Activated T-cell treated with anti-CD3 and anti-CD28 coated beads, Interleukin-2, amount 50 U/mL, for 1 hour (primary cell): ENCODE data around the gene FOXA1.

Experiments
- DNase-seq: peaks from one replicate; pipeline ENCODE4 v3.0.0-alpha.2; 2020

The FOXA1 gene

GRCh38 chr14:37601865-37602264 lies 6.8 kb upstream of the FOXA1 start:
- DNase-seq, result no peak

GRCh38 chr14:37600880-37601741 lies 6.1 kb upstream of the FOXA1 start:
- DNase-seq, result no peak

- DNase-seq, result no peak
These were observed 4.7 kb upstream of the FOXA1 start for GRCh38 chr14:37599507-37600368.

DNA sequence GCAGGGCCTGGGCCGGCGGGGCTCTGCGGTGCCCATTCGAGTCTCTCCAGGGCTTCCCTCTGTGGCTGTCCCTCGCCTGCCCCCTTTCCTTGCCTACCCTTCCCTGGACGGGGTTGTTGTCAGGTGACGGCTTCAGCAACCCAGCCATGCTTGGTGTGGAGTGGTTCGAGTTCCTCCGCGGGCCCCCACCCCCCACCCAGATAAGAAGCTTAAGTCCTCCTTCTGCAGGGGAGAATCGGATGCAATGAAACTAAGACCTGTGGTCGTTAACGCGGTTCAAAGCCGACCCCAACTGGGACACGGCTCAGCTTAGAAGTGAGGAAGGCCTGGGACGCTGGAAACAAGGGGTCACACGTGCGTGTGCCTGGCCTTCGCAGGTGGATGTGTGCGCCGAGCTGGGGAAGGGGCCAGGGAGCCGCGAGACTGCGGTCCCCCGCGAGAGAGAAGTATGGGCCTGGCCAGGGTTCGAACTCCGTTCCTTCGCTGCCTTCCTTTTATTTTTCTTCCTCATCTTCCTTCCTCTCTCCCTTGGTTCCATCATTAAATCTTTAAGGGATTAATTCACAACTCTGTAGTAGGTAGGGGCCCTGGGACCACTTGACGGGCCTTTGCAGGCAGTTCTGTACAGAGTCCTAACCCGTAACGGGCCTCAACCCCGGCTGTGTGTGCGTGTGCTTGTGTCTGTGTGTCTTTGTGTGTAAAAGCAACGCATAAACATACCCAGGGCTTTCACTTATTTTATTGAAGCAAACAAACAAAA lies 3.9 kb upstream of the FOXA1 start:
- DNase-seq, result no peak

GRCh38 chr14:37597914-37598746 lies 3.1 kb upstream of the FOXA1 start:
- DNase-seq, result no peak

GRCh38 chr14:37597538-37597913 lies 2.5 kb upstream of the FOXA1 start:
- DNase-seq, result no peak

DNA sequence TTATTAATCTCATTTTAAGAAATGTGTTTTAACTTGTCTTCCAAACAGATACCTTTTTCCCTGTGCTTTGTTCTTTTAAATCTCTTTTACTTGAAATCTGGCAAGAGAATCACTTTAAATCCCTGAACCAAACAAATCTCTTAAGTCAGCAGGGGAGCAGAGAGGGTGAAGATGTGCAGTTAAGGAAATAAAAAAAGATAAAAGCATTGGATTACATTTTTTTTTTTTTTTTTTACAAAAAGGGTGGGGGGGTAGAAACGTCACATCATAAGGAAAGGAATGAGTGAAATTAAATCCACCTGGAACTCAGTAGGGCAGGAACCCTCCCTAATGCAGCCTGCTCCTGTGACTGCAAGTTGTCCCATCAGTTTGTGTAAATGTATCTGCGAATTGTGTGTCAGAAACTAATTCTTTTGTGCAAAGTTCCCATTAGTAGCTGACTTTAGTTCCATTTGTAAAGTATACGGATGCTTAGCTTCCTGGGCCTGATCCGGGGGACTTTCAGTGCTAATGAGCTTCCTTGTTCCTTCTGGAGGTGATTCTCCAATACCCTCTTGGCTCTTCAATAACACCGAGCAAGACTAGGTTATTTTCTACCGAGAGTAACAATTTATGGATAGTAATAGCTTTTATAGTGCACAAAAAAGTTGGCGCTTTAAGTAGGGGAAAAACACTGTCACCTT lies 1.9 kb upstream of the FOXA1 start:
- DNase-seq, result no peak

DNA sequence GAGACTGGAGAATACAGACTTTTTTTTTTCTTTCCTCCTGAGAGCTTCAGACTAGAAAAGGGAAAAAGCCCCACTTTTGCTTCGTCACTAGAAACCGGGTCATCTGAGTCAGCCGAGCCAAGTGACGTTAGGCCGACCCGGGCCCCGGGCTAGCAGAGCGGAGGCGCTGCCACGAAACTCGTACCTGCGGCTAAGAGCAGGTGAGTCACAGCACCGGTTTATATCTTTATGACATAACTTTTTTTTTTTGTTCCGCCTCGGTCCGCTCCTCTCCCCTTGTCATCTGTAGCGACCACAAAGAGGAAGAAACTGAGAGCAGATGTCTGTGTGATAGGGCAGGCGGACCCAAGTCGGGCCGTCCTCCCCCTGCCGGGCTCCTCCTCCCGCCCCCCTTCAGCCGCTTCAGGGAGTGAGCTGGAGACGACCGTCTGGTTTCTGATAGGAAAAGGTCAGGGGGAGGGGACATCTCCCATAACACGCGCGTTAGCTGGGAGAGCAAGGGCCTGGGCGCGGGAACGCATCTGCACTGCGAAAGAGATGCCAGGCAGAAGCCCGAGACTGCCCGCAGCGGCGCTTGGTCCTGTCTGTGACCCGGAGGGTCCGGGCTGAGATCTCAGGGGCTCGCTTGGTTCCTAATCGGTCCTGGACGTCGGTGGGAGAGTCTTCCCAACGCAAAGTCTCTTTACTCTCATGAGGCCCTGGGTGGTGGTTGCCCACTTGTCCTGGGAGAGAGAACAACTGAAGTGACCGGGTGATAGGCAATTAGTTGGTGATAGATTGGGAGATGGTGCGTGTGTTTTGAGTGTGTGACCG lies 966 bp upstream of the FOXA1 start:
- peak; percentile 51 for DNase-seq

GRCh38 chr14:37594238-37594970 lies 645 bp downstream of the FOXA1 start:
- DNase-seq, result no peak

- no peak for DNase-seq
These were observed 1.4 kb downstream of the FOXA1 start for GRCh38 chr14:37593511-37594237.

DNA sequence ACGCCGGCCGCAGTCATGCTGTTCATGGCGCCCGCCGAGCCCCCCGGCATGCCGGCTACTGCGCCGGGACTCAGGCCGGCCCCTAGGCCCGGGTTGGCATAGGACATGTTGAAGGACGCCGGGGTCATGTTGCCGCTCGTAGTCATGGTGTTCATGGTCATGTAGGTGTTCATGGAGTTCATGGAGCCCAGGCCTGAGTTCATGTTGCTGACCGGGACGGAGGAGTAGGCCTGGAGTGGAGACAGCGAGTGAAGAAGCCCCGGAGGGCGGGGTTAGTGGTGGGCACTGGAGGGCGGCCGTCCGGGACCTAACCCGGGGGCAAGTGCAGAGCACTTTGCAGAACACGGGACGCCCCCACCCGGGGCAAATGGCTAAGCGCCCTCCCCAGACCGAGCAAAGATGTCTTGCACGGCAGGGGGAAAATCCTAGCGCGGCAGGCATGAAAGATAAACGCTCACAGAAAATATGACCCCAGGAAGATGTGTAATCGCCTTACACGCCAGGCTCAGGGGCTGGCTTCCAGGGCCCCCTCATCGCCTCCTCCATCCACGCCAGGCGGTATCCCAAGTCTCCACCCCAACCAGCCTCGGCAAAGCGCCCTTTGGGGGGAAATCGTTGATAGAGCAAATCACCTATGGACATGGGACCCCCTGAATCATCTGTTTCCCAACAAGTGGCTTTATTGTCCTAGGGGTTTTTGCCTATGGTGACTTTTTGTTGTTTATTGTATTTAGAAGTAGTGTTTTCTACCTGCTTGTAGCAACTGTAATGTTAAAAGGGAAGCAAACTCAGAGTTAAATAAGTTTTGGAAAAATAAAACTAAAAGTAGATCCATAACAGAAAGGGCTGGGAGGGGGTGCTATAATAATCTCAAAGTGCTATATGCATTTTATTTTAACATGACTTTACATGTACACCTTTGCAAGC lies 2.3 kb downstream of the FOXA1 start:
- DNase-seq, result no peak

GRCh38 chr14:37591941-37592481 lies 3.0 kb downstream of the FOXA1 start:
- no peak for DNase-seq

DNA sequence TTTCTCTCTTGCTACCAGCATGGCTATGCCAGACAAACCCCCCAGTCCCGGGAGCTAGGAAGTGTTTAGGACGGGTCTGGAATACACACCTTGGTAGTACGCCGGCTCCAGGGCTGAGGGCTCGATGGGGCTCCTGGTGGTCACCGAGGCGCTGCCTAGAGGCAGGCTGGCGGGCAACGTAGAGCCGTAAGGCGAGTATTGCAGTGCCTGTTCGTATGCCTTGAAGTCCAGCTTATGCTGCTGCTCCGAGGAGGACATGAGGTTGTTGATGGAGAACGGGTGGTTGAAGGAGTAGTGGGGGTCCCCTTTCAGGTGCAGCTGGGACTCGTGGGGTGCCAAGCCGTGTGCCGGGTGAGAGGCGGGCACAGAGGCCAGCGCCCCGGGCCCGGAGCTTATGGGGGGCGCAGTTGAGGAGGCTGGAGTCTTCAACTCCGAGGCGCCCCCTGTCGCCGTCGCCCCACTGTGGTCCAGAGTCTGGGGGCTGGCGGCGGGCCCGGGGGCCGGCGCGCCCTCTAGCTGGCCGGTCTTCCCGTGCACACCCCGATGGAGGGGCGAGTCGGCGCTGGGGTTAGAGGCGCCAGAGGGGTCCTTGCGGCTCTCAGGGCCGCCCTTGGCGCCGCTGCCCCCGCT lies 3.6 kb downstream of the FOXA1 start:
- no peak for DNase-seq

DNA sequence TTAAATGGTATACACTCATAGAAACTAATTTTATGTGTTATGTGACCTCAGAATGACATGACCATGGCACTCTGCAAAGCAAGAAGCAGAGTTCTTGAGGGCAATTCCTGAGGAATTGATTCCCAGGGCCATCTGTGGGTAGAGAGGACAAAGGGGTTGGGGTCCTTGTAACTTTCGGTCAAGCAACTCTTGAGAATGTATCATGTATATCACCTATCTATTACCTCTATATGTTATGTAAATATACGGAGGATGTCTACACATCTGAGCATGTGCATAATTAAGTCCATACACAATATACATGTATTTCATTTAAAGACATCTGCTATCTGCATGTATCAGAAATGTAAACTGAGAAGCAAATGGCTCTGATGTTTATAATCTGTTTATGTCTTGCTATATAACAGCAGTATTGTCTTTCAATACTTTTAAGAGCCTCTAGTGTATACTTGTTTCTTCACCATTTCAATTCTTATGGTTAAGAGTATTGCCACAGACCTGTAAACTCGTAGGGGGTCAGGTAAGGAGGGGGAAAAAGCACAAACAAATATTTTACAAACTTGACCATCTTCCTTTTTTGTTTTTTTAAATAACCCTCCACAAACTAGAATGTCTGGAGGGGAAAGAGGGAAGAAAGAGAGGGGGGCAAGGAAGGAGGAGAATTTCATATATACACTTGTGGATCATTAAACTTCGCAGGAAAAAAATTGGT lies 4.5 kb downstream of the FOXA1 start:
- no peak for DNase-seq

DNA sequence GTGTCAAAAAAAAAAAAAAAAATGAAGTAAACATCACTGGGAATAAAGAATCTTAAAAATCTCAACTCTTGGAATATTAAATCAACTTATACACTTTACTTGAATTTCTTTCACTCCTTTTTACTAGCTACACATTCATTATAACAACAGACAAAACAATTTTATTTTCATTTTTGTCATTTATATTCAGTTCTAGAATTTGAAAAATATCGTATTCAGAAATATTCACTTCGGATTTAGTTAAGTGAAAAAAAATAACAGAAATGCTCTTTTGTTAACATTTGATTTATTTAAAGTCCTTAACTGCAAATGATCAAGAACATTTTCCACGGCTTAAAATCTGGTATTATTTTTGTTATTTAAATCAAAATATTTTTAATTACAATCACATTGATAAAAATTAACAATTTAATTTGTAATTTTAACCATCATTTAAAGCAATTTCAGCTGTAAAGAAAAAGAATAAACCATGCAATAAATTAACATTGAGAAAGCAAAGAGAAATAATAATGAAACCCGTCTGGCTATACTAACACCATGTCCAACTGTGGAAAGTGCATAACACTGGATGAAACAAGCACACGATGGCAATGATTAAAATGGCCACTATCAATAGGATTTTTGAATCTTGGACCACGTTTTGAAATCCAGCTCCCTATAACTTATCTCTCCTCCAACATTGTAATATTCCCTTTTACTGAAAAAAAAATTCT lies 5.2 kb downstream of the FOXA1 start:
- DNase-seq, result no peak
